Measurements from ENCODE around the gene CIB2. TPM values are rescaled to one million over a fixed set of nuclear protein-coding genes. Genes with fewer than 3 reads are reported as not detected.

CIB2 gene
- total and polyA plus RNA-seq, 7 donors = 3.5 to 41.4 (median 10.5) TPM

GRCh38 chr15:78063217-78063616 lies 68.0 kb downstream of the CIB2 start:
- intact Hi-C loops (cut with DNase I) = no loop called here
- Histone ChIP-seq H3K27ac (peak overlapping the region; percentile 69 to 90 (median 77)), H3K36me3 (no peaks in the 10 kb centered on the region), H3K9me3 (no peaks in the 10 kb centered on the region), H3K4me3 (no peak overlapping the region), H3K4me1 (peaks cover 0 to 87% (median 80%) of the 10 kb centered on the region in 4 donors), H3K27me3 (no peaks in the 10 kb centered on the region)
- TF ChIP-seq EP300 (IDR thresholded peaks at IDR 0.05) (no peak), CTCF (IDR thresholded peaks at IDR 0.05) (no peak), POLR2A (IDR thresholded peaks at IDR 0.05) (no peak), POLR2AphosphoS5 (IDR thresholded peaks at IDR 0.05) (no peak)
- DNase-seq = no peak

GRCh38 chr15:78061963-78062427 lies 69.2 kb downstream of the CIB2 start:
- Histone ChIP-seq H3K27me3 (no peaks in the 10 kb centered on the region), H3K27ac (peak overlapping the region; percentile 28 to 73 (median 50)), H3K36me3 (no peaks in the 10 kb centered on the region), H3K4me3 (peak overlapping the region in 3 of 4 donors; percentile 11 to 23 (median 18)), H3K9me3 (no peaks in the 10 kb centered on the region), H3K4me1 (peaks cover 0 to 84% (median 76%) of the 10 kb centered on the region in 4 donors)
- 3 to 5% methylated on average over 6 of the region's 6 CpGs for WGBS, 2 donors
- no peak for DNase-seq
- intact Hi-C loops (cut with DNase I) = no loop called here
- TF ChIP-seq CTCF (IDR thresholded peaks at IDR 0.05) (no peak), POLR2A (IDR thresholded peaks at IDR 0.05) (no peak), EP300 (IDR thresholded peaks at IDR 0.05) (no peak), POLR2AphosphoS5 (IDR thresholded peaks at IDR 0.05) (no peak)

- no peak for TF ChIP-seq POLR2A (IDR thresholded peaks at IDR 0.05)
- TF ChIP-seq POLR2AphosphoS5 (IDR thresholded peaks at IDR 0.05) = no peak
- TF ChIP-seq EP300 (IDR thresholded peaks at IDR 0.05) = no peak
- no peak for TF ChIP-seq CTCF (IDR thresholded peaks at IDR 0.05)
- intact Hi-C loops (cut with DNase I) = no loop called here
- H3K27ac ChIP-seq = peak overlapping the region in 3 of 4 donors; percentile 35 to 66 (median 43)
- H3K36me3 ChIP-seq = no peaks in the 10 kb centered on the region
- H3K4me3 ChIP-seq = no peak overlapping the region
- 86 to 89% methylated on average over 5 of the region's 5 CpGs for WGBS, 2 donors
- no peaks in the 10 kb centered on the region for H3K9me3 ChIP-seq
- no peak for DNase-seq
- no peaks in the 10 kb centered on the region for H3K27me3 ChIP-seq
- peaks cover 0 to 84% (median 74%) of the 10 kb centered on the region in 4 donors for H3K4me1 ChIP-seq
Observed at GRCh38 chr15:78060232-78060631, 71.0 kb downstream of the CIB2 start.

- intact Hi-C loops (cut with DNase I) = no loop called here
- Histone ChIP-seq H3K9me3 (no peaks in the 10 kb centered on the region), H3K36me3 (no peaks in the 10 kb centered on the region), H3K27me3 (no peaks in the 10 kb centered on the region), H3K4me3 (no peak overlapping the region), H3K27ac (peak overlapping the region in 3 of 4 donors; percentile 35 to 66 (median 47)), H3K4me1 (peaks cover 0 to 75% (median 65%) of the 10 kb centered on the region in 4 donors)
- TF ChIP-seq CTCF (IDR thresholded peaks at IDR 0.05) = no peak
- no peak for TF ChIP-seq POLR2A (IDR thresholded peaks at IDR 0.05)
- WGBS, 2 donors = 63 to 65% methylated on average over 3 of the region's 3 CpGs
- DNase-seq = no peak
Observed at GRCh38 chr15:78059110-78059839, 72.0 kb downstream of the CIB2 start.

All from sigmoid colon (tissue), 7 donors.